HG03571 (cell line): ENCODE results near the gene EMX1.
A peak's percentile ranks its signal among the peaks of the same experiment; 100 is the strongest.

Source experiments
- ATAC-seq: cut with Tn5 transposase; IDR thresholded peaks from one replicate; pipeline ENCODE4 v1.9.1; 2021; ENCODE audit not compliant: unreplicated experiment

Gene EMX1

GRCh38 chr2:72917138-72917876 lies at the start of gene EMX1:
TSS of gene EMX1 (plus strand) at chr2:72917519. CDS start at chr2:72917853, 334 bp downstream.
- peak; percentile 36 for ATAC-seq

- no peak for ATAC-seq
Observed at GRCh38 chr2:72871060-72871459, 46.3 kb upstream of the EMX1 start.

GRCh38 chr2:72871880-72872279 lies 45.4 kb upstream of the EMX1 start:
- no peak for ATAC-seq

- no peak for ATAC-seq
Observed at GRCh38 chr2:72883356-72883962, 33.9 kb upstream of the EMX1 start.

- ATAC-seq: no peak
Observed at GRCh38 chr2:72886505-72887031, 30.8 kb upstream of the EMX1 start.

GRCh38 chr2:72887032-72887739 lies 30.1 kb upstream of the EMX1 start, which contains the start of gene SPR:
TSS of gene SPR (plus strand) at chr2:72887408. CDS start at chr2:72887433, 25 bp downstream.
- peak; percentile 82 for ATAC-seq

- ATAC-seq: peak; percentile 33
Observed at GRCh38 chr2:72887740-72888437, 29.4 kb upstream of the EMX1 start.

GRCh38 chr2:72888438-72889202 lies 28.7 kb upstream of the EMX1 start:
- ATAC-seq: no peak

GRCh38 chr2:72889991-72890390 lies 27.3 kb upstream of the EMX1 start:
- ATAC-seq: no peak

- ATAC-seq: no peak
Observed at GRCh38 chr2:72891091-72891818, 26.1 kb upstream of the EMX1 start.

GRCh38 chr2:72892506-72893173 lies 24.7 kb upstream of the EMX1 start:
- ATAC-seq: peak; percentile 68

- peak; percentile 53 for ATAC-seq
Observed at GRCh38 chr2:72893594-72894319, 23.6 kb upstream of the EMX1 start.

GRCh38 chr2:72894514-72894913 lies 22.8 kb upstream of the EMX1 start:
- no peak for ATAC-seq

- no peak for ATAC-seq
Observed at GRCh38 chr2:72895154-72895553, 22.2 kb upstream of the EMX1 start.

GRCh38 chr2:72895759-72896281 lies 21.5 kb upstream of the EMX1 start:
- ATAC-seq: no peak

- no peak for ATAC-seq
Observed at GRCh38 chr2:72896446-72896845, 20.9 kb upstream of the EMX1 start.

GRCh38 chr2:72897785-72898584 lies 19.3 kb upstream of the EMX1 start:
- ATAC-seq: no peak

- no peak for ATAC-seq
Observed at GRCh38 chr2:72898585-72898906, 18.8 kb upstream of the EMX1 start.
